ENCODE results near the gene APC2. TPM values are rescaled to one million over a fixed set of nuclear protein-coding genes. Genes with fewer than 3 reads are reported as not detected.
A peak's percentile ranks its signal among the peaks of the same experiment; 100 is the strongest.

The APC2 gene
- total and polyA plus RNA-seq, 12 donors = 0.06 to 12.9 (median 0.77) TPM

DNA sequence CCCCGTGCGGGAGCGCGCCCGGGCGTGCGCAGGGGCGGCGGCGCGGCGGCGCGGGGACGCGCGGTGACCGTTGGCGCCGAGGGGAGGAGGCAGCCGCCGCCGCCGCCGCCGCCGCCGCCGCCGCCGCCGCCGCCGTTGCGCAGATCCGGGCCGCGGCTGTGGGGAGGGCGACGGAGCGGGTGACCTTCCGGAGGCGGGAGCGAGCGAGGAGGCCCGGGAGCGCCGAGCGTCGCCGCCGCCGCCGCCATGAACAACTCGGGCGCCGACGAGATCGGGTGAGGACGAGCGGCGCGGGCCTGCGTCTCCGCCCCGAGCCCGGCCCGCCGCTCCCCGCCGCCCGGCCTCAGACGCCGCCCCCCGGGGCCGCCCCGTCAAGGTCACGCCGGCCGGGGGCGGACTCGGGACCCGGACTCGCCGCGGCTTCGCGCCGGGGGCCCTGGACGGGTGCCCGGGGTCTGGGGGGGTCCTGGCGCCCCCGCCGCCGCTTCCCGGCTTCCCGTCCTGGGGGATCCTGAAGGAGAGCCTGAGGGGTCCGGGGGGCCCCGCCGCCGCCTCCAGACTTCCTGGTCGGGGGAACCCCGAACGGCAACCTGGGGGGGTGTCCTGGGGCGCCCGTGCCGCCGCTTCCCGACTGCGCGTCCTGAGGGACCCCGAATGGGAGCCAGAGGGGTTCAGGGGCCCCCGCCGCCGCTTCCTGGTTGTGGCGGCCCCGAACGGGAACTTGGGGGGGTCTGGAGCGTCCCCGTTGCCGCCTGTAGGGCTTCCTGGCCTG, 42.2 kb upstream of the APC2 start, which contains the start of gene DAZAP1:
DAZAP1 (plus strand) TSS at position 59 of the 772 bp plus-strand sequence; CDS start at position 247, 188 bp downstream.
- DNase-seq = peak in 1 of 7 donors; percentile 46

DNA sequence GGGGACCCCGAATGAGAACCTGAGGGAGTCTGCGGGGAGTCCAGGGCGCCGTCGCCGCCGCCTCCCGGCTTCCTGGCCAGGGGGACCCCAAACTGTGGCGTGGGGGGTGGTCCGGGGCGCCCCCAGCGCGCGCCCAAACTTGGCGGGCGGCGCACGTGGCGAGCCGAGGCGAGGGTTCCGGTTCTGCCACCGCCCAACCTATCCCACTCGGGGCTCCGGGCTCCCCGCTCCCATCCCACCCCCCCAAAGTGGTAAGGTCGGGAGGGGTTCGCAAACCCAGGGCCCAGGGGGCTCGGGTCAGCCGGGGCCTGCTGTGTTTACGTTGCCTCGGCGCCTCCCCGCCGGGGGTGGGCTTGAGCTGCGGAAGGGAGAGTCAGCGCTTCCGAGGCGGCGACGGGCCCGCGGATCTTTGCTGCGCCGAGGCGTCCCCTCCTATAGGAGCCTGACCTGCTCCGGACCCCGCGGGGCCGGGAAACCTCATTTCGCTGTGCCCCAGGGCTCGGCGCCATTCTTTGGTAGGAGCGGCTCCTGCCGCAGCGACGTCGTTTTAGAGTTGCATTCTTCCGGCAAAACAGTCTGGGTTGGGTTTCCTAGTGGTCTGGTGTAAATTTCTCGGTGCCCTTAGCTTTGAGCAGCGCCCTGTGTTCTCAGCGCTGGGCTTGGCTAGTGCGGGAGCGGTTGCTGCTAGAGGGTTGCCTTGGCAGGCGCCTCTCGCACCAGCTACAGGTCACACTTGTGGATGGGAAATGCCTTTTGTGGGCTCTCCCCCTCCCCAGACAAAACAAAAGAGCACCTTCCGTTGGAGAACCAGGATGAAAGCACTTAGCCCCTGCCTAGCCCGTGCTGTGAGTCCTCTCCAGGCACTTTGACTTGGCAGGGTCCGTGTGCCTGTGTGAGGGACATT, 41.4 kb upstream of the APC2 start:
- WGBS, 4 donors = 0 to 1% (median 0%) methylated on average over 3 to 69 of the region's 69 CpGs

More for the DNA sequence above, 42.2 kb upstream of the APC2 start, which contains the start of gene DAZAP1:
- WGBS, 4 donors = 0% methylated on average over 82 to 109 of the region's 121 CpGs; no CpG with 5 or more reads in 2 of the 4 donors
- TF ChIP-seq, protein P1, sequence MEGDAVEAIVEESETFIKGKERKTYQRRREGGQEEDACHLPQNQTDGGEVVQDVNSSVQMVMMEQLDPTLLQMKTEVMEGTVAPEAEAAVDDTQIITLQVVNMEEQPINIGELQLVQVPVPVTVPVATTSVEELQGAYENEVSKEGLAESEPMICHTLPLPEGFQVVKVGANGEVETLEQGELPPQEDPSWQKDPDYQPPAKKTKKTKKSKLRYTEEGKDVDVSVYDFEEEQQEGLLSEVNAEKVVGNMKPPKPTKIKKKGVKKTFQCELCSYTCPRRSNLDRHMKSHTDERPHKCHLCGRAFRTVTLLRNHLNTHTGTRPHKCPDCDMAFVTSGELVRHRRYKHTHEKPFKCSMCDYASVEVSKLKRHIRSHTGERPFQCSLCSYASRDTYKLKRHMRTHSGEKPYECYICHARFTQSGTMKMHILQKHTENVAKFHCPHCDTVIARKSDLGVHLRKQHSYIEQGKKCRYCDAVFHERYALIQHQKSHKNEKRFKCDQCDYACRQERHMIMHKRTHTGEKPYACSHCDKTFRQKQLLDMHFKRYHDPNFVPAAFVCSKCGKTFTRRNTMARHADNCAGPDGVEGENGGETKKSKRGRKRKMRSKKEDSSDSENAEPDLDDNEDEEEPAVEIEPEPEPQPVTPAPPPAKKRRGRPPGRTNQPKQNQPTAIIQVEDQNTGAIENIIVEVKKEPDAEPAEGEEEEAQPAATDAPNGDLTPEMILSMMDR (IDR thresholded peaks at IDR 0.05) = no peak
- peak; percentile 60 to 67 for TF ChIP-seq POLR2A (IDR thresholded peaks at IDR 0.05)
- H3K27ac ChIP-seq = peak within 1 kb of the TSS; percentile 40 to 99 (median 94)
- peak within 1 kb of the TSS; percentile 40 to 99 (median 78) for H3K4me3 ChIP-seq
- intact Hi-C loops (cut with DNase I) = no loop called here
- H3K9me3 ChIP-seq (replicated peaks in 1 of 3) = no peaks in the 10 kb centered on the region
- H3K27me3 ChIP-seq = no peaks in the 10 kb centered on the region
- peaks cover 28 to 38% of the 10 kb centered on the region in 2 donors for H3K4me1 ChIP-seq (replicated peaks in 1 of 2)
- H3K36me3 ChIP-seq (replicated peaks in 1 of 2) = peaks cover 0 to 3% of the 10 kb centered on the region in 2 donors

DNA sequence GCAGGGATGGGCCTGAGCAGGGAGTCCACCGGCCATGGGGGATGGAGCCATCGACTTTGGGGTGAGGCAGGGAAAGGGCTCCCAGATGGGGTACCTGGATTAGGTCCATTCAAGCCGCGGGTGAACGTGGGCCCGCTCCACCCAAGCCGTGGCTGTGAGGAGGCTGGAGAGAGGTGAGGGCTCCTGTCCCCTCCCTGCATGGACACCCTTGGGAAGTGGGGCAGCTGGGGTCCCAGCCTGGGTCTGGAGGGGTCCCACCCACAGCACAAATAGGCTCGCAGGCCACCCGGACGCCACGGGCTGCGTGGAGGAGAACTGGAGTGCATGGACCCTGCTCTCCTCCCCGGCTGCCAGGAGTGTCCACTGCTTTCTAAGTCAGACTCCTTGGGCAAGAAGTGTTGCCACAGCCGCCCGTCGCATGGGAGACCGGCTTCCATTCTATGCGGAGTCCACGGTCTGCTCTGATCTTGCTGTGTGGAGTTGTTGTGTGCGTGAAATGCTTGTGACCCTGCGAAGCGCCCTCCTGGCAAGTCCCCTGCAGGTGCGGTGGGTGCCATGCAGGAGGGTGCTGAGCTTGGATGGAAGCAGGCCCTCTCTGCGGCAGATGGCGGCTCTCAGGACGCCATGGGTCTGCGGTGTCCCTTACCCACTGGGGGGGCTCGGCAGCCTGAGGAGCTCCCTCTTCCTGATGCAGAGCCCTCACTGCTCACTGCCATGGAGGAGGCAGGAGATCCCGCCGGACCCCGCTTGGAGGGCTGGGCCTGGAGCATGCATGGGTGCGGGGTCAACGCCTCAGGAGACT, 40.5 kb upstream of the APC2 start:
- 26 to 100% (median 43%) methylated on average over 1 to 33 of the region's 33 CpGs for WGBS, 4 donors
- peaks cover 28 to 43% of the 10 kb centered on the region in 2 donors for H3K4me1 ChIP-seq (replicated peaks in 1 of 2)
- H3K4me3 ChIP-seq = peak overlapping the region in 3 of 4 donors; percentile 13 to 99 (median 79)
- TF ChIP-seq, protein P1 (IDR thresholded peaks at IDR 0.05) = no peak
- TF ChIP-seq POLR2A (IDR thresholded peaks at IDR 0.05) = no peak
- no peaks in the 10 kb centered on the region for H3K27me3 ChIP-seq
- peak overlapping the region; percentile 40 to 99 (median 94) for H3K27ac ChIP-seq
- peaks cover 0 to 12% of the 10 kb centered on the region in 2 donors for H3K36me3 ChIP-seq (replicated peaks in 1 of 2)
- H3K9me3 ChIP-seq (replicated peaks in 1 of 3) = no peaks in the 10 kb centered on the region
- peak in 1 of 7 donors; percentile 54 for DNase-seq
- intact Hi-C loops (cut with DNase I) = no loop called here

More for the DNA sequence above, 41.4 kb upstream of the APC2 start:
- H3K27me3 ChIP-seq = no peaks in the 10 kb centered on the region
- intact Hi-C loops (cut with DNase I) = no loop called here
- no peaks in the 10 kb centered on the region for H3K9me3 ChIP-seq (replicated peaks in 1 of 3)
- peak overlapping the region; percentile 40 to 99 (median 94) for H3K27ac ChIP-seq
- TF ChIP-seq POLR2A (IDR thresholded peaks at IDR 0.05) = peak; percentile 16 to 78
- TF ChIP-seq, protein P1 (IDR thresholded peaks at IDR 0.05) = no peak
- peaks cover 0 to 11% of the 10 kb centered on the region in 2 donors for H3K36me3 ChIP-seq (replicated peaks in 1 of 2)
- peak in 6 of 7 donors; percentile 52 to 78 (median 68) for DNase-seq
- peak overlapping the region; percentile 40 to 99 (median 78) for H3K4me3 ChIP-seq
- H3K4me1 ChIP-seq (replicated peaks in 1 of 2) = peaks cover 28 to 43% of the 10 kb centered on the region in 2 donors
